SK-N-MC (cell line): ENCODE data around the gene KCNH4.

Experiments
- EZH2 ChIP-seq: fragments of 200-600 bp; sonication (generic); IDR thresholded peaks from one replicate; pipeline ENCODE4 v1.6.1; 2017; ENCODE audit warnings: antibody characterized with exemption
- FOXP2 ChIP-seq: optimal IDR thresholded peaks from 2 replicates; pipeline ENCODE3; 2011; ENCODE audit warnings: mild to moderate bottlenecking, moderate library complexity; ENCODE audit not compliant: insufficient read depth; ENCODE audit errors: extremely low read length, control extremely low read depth
- POLR2AphosphoS5 ChIP-seq: IDR thresholded peaks from 2 replicates; pipeline ENCODE4 v1.6.1; 2012; ENCODE audit warnings: mild to moderate bottlenecking, low read depth, low read length, borderline replicate concordance

DNA sequence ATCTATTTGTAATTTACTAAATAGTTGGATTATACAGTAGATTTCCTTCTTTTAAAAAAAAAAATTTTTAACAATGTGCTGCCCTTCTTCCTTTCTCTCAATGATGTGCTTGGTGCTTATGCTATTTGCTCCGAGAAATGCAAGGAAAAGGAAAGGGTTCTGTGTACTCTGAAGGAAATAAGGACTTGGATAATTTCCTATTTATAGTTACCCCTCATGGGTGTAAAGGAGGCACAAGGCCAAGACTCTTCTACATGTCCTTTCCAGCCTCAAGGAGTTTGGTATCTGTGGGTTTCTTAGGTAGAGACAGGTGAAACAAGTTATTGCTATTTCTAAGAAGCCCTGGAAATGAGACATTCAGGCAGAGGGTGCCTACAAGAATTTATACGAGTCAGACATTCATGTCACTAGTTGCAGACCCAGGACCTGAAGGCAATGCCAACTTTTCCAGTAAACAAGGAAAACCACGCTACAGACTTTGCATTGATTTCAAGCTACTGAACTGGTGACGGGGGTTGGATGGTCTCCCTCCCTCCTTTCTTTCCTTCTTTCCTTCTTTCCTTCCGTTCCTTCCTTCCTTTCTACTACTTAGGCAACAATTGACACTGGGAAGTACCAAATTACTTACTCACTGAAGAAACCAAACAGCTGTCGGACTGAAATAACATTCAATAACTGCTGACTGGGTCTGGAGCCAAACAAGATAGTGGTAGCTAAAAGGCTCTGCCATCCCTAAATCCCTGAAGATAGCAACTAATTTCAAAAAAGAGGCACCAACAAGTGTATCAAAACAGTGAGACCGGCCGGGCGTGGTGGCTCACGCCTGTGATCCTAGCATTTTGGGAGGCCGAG, 47.1 kb upstream of the KCNH4 start:
- TF ChIP-seq EZH2 (no peak), POLR2AphosphoS5 (no peak), FOXP2 (no peak)
